ENCODE data around the gene NECTIN3.

Gene NECTIN3

DNA sequence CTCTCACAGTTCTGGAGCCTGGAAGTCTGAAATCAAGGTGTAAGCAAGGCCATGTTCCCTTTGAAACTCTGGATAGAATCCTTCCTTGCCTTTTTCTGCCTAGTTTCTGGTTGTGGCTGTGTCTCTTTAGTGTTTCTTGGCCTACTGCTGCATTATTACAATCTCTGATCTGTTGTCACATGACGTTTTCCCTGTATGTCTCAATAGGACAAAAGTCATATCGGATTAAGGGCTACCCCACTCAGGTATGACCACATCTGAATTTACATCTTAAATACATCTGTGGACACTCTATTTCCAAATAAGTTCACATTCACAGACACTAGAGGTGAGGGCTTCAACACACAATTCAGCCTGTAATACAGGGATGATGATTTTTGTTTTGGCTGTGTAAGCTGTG lies 13.3 kb downstream of the NECTIN3 start:
- no peak for DNase-seq (ENCODE audit: low read depth)

DNA sequence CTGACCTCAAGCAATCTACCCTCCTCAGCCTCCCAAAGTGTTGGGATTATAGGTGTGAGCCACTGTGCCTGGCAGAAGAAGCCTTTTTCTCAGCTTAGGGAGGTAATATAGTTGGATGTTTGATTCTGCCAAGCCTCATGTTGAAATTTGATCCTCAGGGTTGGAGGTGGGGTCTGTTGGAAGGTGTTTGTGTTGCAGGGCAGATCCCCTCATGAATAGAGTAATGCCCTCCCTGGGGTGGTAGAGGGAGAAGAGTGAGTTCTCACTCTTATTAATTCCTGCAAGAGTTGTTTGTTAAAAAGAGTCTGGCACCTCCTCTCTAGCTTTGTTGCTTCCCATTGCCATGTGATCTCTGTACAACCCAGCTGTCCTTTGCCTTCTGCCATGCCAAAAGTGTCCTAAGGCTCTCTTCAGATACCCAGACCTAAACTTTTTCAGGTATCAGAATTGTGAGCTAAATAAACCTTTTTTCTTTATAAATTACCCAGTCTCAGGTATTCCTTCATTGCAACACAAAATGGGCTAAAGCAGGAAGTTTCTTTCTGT lies 16.4 kb downstream of the NECTIN3 start:
- no peak for DNase-seq (ENCODE audit: low read depth)

DNA sequence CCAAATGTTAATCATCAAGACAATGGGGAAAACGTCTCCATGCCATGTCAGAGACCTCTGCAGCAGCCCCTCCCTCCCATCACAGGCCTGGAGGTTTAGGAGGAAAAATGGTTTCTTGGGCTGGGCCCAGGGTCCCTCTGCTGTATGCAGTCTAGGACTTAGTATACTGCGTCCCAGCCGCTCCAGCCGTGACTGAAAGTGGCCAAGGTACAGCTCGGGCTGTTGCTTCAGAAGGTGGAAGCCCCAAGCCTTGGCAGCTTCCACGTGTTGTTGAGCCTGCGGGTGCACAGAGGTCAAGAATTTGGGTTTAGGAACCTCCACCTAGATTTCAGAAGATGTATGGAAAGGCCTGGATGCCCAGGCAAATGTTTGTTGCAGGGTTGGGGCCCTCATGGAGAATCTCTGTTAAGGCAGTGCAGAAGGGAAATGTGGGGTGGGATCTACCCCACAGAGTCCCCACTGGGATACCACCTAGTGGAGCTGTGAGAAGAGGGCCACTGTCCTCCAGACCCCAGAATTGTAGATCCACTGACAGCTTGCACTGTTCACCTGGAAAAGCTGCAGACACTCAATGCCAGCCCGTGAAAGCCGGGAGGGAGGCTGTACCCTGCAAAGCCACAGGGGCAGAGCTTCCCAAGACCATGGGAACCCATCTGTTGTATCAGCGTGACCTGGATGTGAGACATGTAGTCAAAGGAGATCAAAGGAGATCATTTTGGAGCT lies 25.0 kb downstream of the NECTIN3 start:
- no peak for DNase-seq (ENCODE audit: low read depth)

DNA sequence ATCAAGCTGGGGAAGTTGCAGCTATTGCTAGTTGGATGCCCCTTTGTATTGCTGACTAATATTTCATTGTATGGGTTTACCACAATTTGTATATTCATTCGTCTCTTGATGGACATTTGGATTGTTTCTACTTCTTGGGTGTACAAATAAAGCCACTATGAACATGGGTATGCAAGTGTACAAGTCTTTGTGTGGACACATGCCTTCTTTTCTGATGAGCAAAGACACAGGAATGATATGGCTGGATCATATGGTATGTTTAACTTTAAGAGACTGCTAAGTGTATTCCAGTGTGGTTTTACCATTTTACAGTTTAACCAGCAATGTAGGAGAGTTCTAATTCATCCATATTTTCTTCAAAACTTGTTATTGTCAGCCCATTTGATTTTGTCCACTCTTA lies 32.2 kb downstream of the NECTIN3 start:
- DNase-seq (ENCODE audit: low read depth): no peak

DNA sequence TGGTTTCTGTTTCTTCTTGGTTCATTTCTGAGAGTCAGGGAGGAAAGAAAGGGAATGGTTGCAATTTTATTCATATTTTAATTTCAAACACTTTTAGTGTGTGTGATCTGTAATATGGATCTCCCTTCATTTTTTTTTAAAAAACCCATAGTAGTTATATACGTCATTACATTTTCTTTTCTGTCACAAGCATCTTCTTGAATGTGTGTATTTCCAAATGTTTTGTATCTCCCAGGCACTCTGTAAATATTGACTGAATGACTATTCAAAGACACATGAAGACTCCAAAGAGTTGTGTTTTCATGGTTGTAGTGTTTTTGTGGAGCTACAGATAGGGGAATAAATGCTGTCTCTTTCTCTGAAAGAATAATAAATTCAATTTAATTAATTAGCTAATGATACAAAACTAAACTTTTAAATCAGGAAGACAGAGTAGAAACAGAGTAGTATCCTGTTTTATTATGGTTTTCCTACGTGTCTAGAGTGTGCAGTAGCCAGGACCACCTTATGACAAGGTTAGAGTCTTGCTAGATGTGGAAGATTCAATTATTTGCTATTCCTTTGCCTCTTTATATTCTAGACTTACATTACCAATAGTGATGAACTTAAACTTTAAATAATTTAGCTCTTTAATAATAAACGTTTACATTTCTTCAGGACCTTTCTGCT lies 35.5 kb downstream of the NECTIN3 start:
- DNase-seq (ENCODE audit: low read depth): no peak

DNA sequence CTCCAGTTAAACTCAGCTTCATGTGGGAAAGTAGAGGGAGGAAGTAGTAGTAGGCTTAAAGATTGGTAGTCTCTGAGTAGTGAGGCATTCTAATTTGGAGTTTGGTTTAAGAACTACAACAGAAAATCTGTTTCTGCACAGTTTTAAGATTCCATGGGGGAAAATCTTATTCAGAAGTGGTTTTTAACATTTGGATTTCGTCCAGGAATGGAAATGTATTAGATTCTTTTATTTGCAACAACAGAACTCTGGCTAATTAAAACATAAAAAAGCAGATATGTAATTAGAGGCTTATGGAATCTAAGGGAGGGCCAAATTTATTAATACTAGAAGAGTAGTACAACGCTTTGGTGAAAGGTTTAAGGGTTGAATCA lies 36.0 kb downstream of the NECTIN3 start:
- DNase-seq (ENCODE audit: low read depth): no peak

DNA sequence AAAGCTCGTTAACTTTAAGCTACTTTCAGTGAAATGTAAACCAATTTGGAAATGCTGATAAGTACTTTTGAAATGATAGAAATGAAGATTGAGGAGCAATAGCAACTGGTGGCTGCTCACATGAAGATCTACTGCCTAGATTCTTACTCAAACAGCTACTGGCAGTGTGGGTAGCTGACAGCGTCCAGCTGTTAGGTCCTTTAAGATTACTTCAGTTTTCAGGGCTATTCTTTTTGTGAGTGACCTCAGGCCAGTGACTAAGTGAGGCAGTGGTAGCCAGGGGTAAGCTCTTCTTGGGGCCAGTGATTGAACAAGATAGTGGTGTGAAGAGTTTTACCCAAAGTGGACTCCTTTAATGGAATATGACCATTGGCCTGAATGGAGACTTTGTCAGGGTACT lies 41.3 kb downstream of the NECTIN3 start:
- DNase-seq (ENCODE audit: low read depth): no peak

DNA sequence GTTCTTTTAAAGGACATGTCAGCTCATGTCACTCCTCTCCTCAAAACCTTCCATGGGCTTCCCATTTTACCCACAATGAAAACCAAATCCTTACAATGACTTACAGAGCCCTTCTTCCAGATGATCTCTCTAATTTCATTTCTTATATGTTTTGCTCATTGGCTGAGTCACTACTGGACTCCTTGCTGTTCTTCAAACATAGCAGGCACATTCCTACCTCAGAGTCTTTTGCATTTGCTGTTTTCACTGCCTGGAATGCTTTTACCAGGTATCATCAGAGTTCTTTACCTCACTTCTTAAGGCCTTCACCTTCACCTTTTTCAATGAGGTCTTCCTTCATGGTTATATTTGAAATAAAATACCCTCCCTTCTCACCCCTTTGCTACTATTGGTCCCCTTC lies 57.3 kb downstream of the NECTIN3 start:
- DNase-seq (ENCODE audit: low read depth): no peak

DNA sequence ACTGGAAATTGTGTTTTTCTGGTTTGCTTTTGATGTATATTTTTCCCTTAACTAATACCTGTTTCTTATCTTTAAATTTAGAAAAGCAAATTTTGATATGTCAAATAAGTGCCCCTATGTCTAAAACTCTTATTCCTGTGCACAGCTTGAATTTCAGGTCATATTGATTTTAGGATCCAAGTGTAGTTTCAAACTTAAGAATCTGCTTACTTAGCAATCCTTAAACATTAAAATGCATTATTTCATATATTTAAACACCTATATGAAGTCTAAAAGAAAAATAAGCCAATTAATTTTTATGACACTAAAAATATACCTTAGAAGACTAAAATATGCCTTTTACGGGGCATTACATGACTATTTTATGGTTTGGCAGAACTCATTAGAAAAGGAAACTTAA lies 59.2 kb downstream of the NECTIN3 start:
- DNase-seq (ENCODE audit: low read depth): no peak

DNA sequence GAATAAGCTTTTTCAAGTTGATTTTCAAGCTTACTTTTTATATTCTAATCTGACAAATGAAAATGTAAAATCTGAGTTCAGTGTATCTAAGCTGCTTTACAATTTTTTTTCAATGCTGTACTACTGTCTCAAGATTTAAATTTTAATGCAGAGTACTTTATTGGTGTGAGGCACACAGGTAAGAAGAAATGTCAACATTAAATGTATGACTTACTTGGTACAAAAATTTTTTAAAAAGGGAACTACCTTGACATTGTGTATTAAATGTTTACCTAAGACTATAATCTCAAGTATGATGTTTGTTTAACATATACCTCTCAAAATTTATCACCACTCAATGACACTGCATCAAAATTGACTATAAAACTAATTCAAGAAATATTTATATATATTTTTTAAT lies 62.7 kb downstream of the NECTIN3 start:
- no peak for DNase-seq (ENCODE audit: low read depth)

DNA sequence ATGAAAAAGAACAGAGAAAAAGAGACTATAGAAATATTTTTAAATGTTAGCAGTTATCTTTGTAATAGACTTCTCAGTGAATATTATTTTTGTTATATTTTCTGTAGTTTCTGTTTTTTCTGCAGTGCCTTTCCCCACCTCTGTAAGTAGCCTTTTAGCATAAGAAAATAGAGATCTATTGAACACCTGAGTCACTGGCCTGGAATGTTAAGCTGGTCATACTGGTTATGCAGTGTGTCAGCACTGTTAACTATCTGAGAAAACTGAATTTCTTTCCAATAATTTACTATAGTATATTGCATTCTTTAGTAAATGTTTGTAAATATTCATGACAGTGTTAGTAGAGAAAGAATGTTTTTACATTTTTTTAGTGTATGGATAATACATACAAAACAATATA lies 79.8 kb downstream of the NECTIN3 start:
- no peak for DNase-seq (ENCODE audit: low read depth)

DNA sequence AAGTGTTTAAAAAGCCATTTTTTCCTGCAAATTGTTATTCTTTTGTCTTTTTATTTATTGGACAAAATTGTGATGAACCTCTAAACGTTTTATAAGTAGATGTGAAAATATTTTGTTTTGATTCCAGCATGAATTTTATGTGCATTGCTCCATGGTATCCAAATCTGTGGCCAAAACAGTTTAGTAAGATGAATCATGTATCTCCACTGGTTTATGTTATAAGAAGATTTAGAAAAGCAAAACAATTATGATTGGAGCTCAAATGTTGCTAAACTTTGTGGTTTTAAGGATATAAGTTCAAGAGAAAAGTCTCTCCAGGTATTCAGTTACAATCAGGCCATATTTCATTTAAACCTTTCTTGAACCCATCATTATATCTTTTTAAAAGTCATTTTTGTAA lies 80.9 kb downstream of the NECTIN3 start:
- no peak for DNase-seq (ENCODE audit: low read depth)

DNA sequence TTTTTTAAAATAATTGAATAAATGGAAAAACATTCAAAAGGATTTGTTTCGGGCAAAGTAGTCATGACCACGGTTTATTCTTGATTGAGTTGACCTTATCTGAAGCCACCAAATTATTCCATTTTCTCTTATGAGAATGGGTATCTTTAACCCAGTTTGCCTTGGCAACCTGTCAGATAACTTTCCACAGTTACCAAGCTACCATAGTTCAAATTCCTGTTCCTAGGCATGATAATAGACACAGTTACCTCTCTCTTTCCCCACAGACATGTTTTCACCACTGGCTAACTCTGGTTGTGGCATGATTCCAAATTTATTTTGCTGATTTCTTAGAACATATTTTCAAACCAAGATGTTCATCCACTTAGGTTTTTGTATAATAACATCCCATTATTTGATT lies 84.9 kb downstream of the NECTIN3 start:
- DNase-seq (ENCODE audit: low read depth): no peak

DNA sequence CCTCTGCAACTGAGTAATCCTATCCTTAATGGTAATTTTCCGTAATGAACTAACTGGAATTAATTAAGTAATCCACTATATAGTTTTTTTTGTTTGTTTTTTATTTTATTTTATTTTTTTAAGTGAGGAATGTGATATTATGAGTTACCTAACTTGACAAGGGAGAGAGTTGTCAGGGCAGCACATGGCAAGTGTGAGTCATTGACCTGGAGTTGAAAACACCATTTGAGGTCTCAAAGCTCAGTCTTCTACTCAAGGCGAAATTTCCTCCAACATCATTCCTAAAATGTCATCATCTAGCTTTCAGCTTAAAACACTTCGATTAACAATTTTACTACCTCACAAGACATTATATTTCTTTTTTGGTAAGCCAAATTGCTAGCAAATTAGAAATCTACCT lies 87.8 kb downstream of the NECTIN3 start:
- DNase-seq (ENCODE audit: low read depth): no peak

DNA sequence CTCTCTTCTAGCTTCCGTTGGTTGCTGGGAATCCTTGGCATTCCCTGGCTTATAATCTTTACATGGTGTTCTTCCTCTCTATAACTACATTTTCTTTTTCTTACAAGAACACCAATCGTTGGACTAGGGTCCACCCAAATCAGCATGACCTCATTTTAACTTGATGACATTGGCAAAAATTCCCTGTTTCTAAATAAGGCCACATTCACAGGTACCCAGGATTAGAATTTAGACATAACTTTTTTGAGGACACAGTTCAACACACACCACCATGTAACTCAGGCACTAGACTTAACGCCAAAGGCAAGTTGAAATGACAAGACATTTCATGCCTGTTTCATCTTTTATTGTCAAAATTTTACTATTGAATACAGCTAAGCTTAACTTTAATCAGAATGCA lies 93.0 kb downstream of the NECTIN3 start:
- DNase-seq (ENCODE audit: low read depth): no peak

DNA sequence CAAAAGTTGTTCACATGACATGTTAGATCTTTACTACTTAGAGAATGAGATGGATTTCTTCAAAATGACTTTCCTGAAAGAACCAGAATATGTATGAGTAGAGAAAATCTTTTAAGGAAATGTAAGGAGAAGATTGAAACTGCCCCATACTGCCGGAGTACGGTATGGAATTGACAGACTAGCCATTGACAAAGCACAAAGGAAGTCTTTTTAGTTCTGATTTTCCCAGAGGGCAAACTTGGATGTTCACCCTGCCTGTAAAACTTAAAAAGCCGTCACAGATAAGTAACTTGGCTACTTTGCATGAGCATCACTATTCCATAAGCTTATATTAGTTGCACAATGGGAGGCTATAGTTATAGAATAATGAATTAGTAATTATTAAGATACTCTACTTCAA lies 93.8 kb downstream of the NECTIN3 start:
- no peak for DNase-seq (ENCODE audit: low read depth)

DNA sequence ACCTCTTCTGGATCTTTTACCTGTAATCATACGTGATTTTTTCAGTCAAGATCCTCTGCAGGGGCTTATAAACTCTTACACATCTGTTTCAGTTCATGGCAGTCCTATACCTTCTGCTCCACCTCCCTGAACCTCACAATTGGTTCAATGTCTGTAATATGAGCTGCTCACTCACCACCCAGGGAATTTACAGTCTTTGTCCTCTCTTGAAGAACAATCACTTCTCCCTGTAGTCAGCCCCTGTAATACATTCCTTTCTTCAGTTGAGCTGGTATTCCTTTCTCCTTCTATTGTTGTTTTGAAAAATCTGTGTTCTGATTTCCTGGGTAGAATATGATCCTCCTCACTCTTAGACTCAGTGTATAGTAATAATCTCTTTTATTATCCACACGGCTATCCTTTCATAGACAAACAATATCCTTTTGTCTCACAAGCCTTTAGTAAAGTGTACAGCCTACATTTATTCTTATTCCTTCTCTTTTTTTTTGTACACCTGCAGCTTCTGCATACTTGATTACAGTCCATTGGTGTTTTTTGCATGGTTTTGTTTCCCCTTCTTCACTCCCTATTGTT lies 101.8 kb downstream of the NECTIN3 start:
- DNase-seq (ENCODE audit: low read depth): no peak

DNA sequence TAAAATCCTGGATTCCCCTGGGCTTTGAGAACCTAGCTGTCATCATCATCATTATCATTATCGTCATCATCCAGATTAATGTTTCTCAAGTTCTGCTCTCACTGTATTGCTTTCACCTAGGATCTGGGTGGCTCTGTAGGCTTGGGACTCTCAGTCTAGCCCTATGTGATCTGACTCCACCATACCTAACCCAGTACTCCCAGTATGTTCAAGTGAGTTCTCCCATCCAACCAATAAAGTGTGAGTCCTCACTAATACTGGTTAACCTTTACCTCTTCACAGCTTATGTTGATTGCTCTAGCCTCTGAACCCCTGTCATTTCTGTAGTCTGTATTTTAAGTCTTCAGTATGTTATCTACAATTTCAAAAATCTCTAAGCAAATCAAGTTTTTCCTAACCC lies 102.3 kb downstream of the NECTIN3 start:
- DNase-seq (ENCODE audit: low read depth): no peak

DNA sequence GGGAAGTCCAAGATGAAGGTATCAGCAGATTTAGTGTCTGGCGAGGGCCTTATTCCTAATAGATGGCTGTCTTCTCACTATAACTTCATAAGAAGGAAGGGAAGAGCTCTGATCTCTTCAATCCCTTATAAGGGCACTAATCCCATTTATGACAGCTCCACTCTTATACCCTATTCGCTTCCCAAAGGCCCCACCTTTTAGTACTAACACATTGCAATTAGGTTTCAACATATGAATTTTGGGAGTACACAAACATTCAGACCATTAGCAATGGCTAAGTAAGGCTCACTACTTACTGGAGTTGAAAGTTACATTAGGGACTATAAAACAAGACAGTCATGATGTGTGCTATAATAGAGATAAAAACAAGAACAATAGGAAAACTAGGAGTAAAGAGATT lies 118.9 kb downstream of the NECTIN3 start:
- DNase-seq (ENCODE audit: low read depth): no peak

DNA sequence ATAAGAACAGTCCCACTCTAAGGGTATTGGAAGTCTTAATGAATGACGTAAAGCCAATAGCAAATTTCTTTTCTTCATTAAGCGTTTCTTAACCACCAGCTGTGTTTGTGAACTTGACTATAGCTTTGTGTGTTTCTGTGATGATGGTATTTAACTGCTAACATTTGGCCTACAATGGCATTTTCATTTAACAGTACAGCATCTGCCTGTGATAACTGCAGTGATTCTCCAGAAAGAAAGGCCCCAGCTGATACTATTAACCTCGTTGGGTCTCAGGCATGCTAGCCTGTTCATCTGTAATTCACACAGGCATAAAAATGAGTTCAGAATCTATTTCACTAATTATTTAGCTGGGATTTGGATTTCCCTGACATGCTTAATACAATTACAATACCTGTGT lies 121.9 kb downstream of the NECTIN3 start:
- DNase-seq (ENCODE audit: low read depth): no peak

DNA sequence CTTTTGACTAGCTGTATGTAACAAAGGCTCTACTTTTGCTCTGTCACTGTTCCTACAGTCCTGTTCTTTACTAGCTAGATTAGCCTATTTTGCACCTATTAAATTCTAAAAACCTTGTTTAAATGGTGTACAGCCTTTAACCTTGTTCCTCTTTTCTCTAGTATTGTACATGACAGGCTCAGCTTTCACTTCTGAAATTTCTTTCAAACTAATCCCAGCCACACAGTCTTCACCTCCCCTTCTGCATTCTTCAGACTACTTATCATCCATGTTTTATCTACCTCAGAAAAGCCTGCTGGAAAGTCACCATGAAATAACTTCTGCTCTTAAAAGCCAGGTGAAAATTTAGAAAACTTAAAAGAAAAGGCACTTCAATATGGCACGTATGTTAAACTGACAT lies 122.4 kb downstream of the NECTIN3 start:
- DNase-seq (ENCODE audit: low read depth): no peak

DNA sequence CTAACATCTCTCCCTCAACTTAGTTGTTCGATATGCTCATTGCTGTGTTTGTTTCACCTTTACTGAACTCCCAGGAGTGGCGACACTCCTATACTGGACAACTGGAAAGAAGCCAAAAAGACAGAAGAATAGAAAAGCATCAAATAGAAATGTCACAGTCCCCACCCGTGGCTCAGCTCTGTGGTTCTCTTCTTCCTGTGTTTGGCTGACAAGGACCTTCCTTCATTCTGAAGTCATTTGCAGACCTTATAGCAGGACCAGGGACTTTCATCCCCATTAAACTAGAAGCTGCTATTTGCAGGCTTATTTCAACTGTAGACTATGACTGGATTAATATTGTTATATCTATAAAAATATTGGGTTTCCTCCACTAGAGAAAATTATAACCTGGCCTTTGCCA lies 125.9 kb downstream of the NECTIN3 start:
- no peak for DNase-seq (ENCODE audit: low read depth)

DNA sequence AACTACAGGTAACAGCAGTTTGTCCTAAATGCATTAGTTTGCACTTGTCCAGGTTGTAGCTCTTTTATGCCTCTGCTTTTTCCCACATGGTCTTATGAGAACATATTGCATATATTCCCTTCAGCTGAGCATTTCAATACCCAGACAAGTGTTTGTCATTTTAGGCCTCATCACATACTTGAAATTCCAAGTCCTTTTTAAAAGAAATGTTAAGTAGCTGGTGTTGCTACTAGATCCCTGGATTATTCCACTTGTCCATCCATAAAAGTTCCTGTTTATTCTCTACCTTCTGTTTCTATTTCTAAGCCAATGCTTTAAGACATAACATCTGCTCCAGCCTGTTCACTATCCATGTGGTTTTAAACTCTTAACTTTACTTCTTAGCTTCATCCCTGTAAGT lies 128.4 kb downstream of the NECTIN3 start:
- DNase-seq (ENCODE audit: low read depth): no peak
